ENCODE data around the gene CRISP1. TPM values are rescaled to one million over a fixed set of nuclear protein-coding genes. Genes with fewer than 3 reads are reported as not detected.
"Not testable (repeated sequence)": the region's sequence is repeated elsewhere in the genome, so short reads cannot be mapped to it uniquely, and the experiment has no call there.

CRISP1 gene
- total RNA-seq, 1 experiment from 2014 or later: not detected

- peak; percentile 71 for DNase-seq (ENCODE audit: low read depth, low spot score)
- in situ Hi-C loops (cut with HindIII; ENCODE audit: low pct_unique_long_range_greater_than_20kb, low sequenced_read_pairs): no loop called here
Observed at GRCh38 chr6:49849213-49849907, 17.0 kb downstream of the CRISP1 start.

- DNase-seq (ENCODE audit: low read depth, low spot score): no peak
- in situ Hi-C loops (cut with HindIII; ENCODE audit: low pct_unique_long_range_greater_than_20kb, low sequenced_read_pairs): no loop called here
Observed at GRCh38 chr6:49847673-49848072, 18.7 kb downstream of the CRISP1 start.

- DNase-seq (ENCODE audit: low read depth, low spot score): no peak
- in situ Hi-C loops (cut with HindIII; ENCODE audit: low pct_unique_long_range_greater_than_20kb, low sequenced_read_pairs): no loop called here
Observed at GRCh38 chr6:49847014-49847413, 19.3 kb downstream of the CRISP1 start.

GRCh38 chr6:49841424-49841823 lies 24.9 kb downstream of the CRISP1 start:
- in situ Hi-C loops (cut with HindIII; ENCODE audit: low pct_unique_long_range_greater_than_20kb, low sequenced_read_pairs): no loop called here
- DNase-seq (ENCODE audit: low read depth, low spot score): no peak

GRCh38 chr6:49839957-49840356 lies 26.4 kb downstream of the CRISP1 start:
- in situ Hi-C loops (cut with HindIII; ENCODE audit: low pct_unique_long_range_greater_than_20kb, low sequenced_read_pairs): no loop called here
- no peak for DNase-seq (ENCODE audit: low read depth, low spot score)

- in situ Hi-C loops (cut with HindIII; ENCODE audit: low pct_unique_long_range_greater_than_20kb, low sequenced_read_pairs): no loop called here
- DNase-seq (ENCODE audit: low read depth, low spot score): no peak
Observed at GRCh38 chr6:49839162-49839561, 27.2 kb downstream of the CRISP1 start.

- in situ Hi-C loops (cut with HindIII; ENCODE audit: low pct_unique_long_range_greater_than_20kb, low sequenced_read_pairs): no loop called here
- no peak for DNase-seq (ENCODE audit: low read depth, low spot score)
Observed at GRCh38 chr6:49835140-49835539, 31.2 kb downstream of the CRISP1 start.

- DNase-seq (ENCODE audit: low read depth, low spot score): no peak
- in situ Hi-C loops (cut with HindIII; ENCODE audit: low pct_unique_long_range_greater_than_20kb, low sequenced_read_pairs): no loop called here
Observed at GRCh38 chr6:49833386-49833785, 32.9 kb downstream of the CRISP1 start.

- in situ Hi-C loops (cut with HindIII; ENCODE audit: low pct_unique_long_range_greater_than_20kb, low sequenced_read_pairs): no loop called here
- DNase-seq (ENCODE audit: low read depth, low spot score): no peak
Observed at GRCh38 chr6:49826743-49827406, 39.5 kb downstream of the CRISP1 start.

- no peak for DNase-seq (ENCODE audit: low read depth, low spot score)
- in situ Hi-C loops (cut with HindIII; ENCODE audit: low pct_unique_long_range_greater_than_20kb, low sequenced_read_pairs): no loop called here
Observed at GRCh38 chr6:49815166-49815565, 51.2 kb downstream of the CRISP1 start.

- DNase-seq (ENCODE audit: low read depth, low spot score): no peak
- in situ Hi-C loops (cut with HindIII; ENCODE audit: low pct_unique_long_range_greater_than_20kb, low sequenced_read_pairs): no loop called here
Observed at GRCh38 chr6:49813248-49813647, 53.1 kb downstream of the CRISP1 start.

GRCh38 chr6:49806145-49806544 lies 60.2 kb downstream of the CRISP1 start:
- in situ Hi-C loops (cut with HindIII; ENCODE audit: low pct_unique_long_range_greater_than_20kb, low sequenced_read_pairs): no loop called here
- no peak for DNase-seq (ENCODE audit: low read depth, low spot score)

GRCh38 chr6:49805246-49805645 lies 61.1 kb downstream of the CRISP1 start:
- in situ Hi-C loops (cut with HindIII; ENCODE audit: low pct_unique_long_range_greater_than_20kb, low sequenced_read_pairs): no loop called here
- no peak for DNase-seq (ENCODE audit: low read depth, low spot score)

- in situ Hi-C loops (cut with HindIII; ENCODE audit: low pct_unique_long_range_greater_than_20kb, low sequenced_read_pairs): no loop called here
- DNase-seq (ENCODE audit: low read depth, low spot score): no peak
Observed at GRCh38 chr6:49801525-49801924, 64.8 kb downstream of the CRISP1 start.

GRCh38 chr6:49799090-49799489 lies 67.2 kb downstream of the CRISP1 start:
- in situ Hi-C loops (cut with HindIII; ENCODE audit: low pct_unique_long_range_greater_than_20kb, low sequenced_read_pairs): no loop called here
- DNase-seq (ENCODE audit: low read depth, low spot score): no peak

- DNase-seq (ENCODE audit: low read depth, low spot score); in situ Hi-C loops (cut with HindIII; ENCODE audit: low pct_unique_long_range_greater_than_20kb, low sequenced_read_pairs): not testable (repeated sequence)
Observed at GRCh38 chr6:49796842-49797455, 69.4 kb downstream of the CRISP1 start.

GRCh38 chr6:49790341-49790740 lies 76.0 kb downstream of the CRISP1 start:
- DNase-seq (ENCODE audit: low read depth, low spot score): no peak
- in situ Hi-C loops (cut with HindIII; ENCODE audit: low pct_unique_long_range_greater_than_20kb, low sequenced_read_pairs): no loop called here

GRCh38 chr6:49787176-49787575 lies 79.2 kb downstream of the CRISP1 start, which contains the start of gene PGK2:
Gene PGK2, minus strand, starts transcription at chr6:49787285. Its CDS starts 98 bp downstream, at chr6:49787187.
- in situ Hi-C loops (cut with HindIII; ENCODE audit: low pct_unique_long_range_greater_than_20kb, low sequenced_read_pairs): no loop called here

GRCh38 chr6:49784272-49784671 lies 82.1 kb downstream of the CRISP1 start:
- DNase-seq (ENCODE audit: low read depth, low spot score): no peak

More at GRCh38 chr6:49787176-49787575, 79.2 kb downstream of the CRISP1 start, which contains the start of gene PGK2:
- DNase-seq (ENCODE audit: low read depth, low spot score): peak; percentile 84

More at GRCh38 chr6:49784272-49784671, 82.1 kb downstream of the CRISP1 start:
- in situ Hi-C loops (cut with HindIII; ENCODE audit: low pct_unique_long_range_greater_than_20kb, low sequenced_read_pairs): no loop called here
